Spinal cord (tissue), 10 donors: ENCODE measurements around the gene TEX9. TPM values are rescaled to one million over a fixed set of nuclear protein-coding genes. Genes with fewer than 3 reads are reported as not detected.
A peak's percentile ranks its signal among the peaks of the same experiment; 100 is the strongest.
"Not testable (repeated sequence)": the region's sequence is repeated elsewhere in the genome, so short reads cannot be mapped to it uniquely, and the experiment has no call there.

Source experiments
- DNase-seq, 6 donors: peaks; one replicate each; pipeline versions ENCODE4 v3.0.0 to v3.0.0-alpha.2; 2013 to 2015; ENCODE audit warnings: low spot score in 6 of 6, low read depth in 4 of 6
- H3K27ac ChIP-seq: one replicate; pipeline ENCODE4 v1.5.1; 2013; ENCODE audit warnings: low read depth, low read length, control low read depth
- H3K27me3 ChIP-seq: one replicate; pipeline ENCODE4 v1.6.1; 2013; ENCODE audit warnings: low read length; ENCODE audit not compliant: control insufficient read depth, insufficient read depth
- H3K36me3 ChIP-seq: one replicate; pipeline ENCODE4 v1.6.1; 2013; ENCODE audit warnings: low read length; ENCODE audit not compliant: control insufficient read depth, insufficient read depth
- H3K4me1 ChIP-seq: one replicate; pipeline ENCODE4 v1.6.1; 2013; ENCODE audit warnings: low read length; ENCODE audit not compliant: control insufficient read depth, insufficient read depth
- H3K4me3 ChIP-seq: one replicate; pipeline ENCODE4 v1.5.1; 2013; ENCODE audit warnings: low read depth, low read length, control low read depth
- H3K9me3 ChIP-seq: one replicate; pipeline ENCODE4 v1.6.1; 2013; ENCODE audit warnings: low read length; ENCODE audit not compliant: control insufficient read depth, insufficient read depth
- WGBS: methylation state at CpG from one replicate; pipeline ENCODE4 v1.1.5; 2013; ENCODE audit warnings: missing lambda C conversion rate; ENCODE audit not compliant: insufficient coverage; 5-methylcytosine and 5-hydroxymethylcytosine counted together
- long read RNA-seq, 4 donors: transcript quantifications; one replicate each; lab custom pipeline, GENCODE V29; 2026
- polyA plus RNA-seq, 2 donors: library from polyadenylated mRNA; unstranded; fragments of 120-200 nt; gene quantifications; one replicate each; pipeline ENCODE4 v1.2.1, GENCODE V29; 2013; ENCODE audit not compliant: insufficient read length in 2 of 2
- total RNA-seq, 2 donors: library from RNA; depleted of rRNA in 1 of 2; stranded (reverse); fragments of 120-200 nt in 1 of 2; fragments of >200 nt in 1 of 2; gene quantifications; one replicate each; pipeline versions ENCODE4 v1.2.3 to v1.2.4, GENCODE V29; 2013 to 2014
- donor health status: healthy.

Gene TEX9
- total RNA-seq (10 to 100 TPM; 22.4 to 25.4 TPM), polyA plus RNA-seq (10 to 100 TPM in 1 of 2 donors, 1 to 10 TPM in 1; 9.4 to 17.5 TPM)
- long read RNA-seq, donor 1, partial matches to known transcripts: 5 of 5 reads
- long read RNA-seq, donor 1, other reads (novel, unspliced or antisense): 0 of 5 reads
- long read RNA-seq, donor 2: 0 reads
- long read RNA-seq, donor 3: 0 reads
- long read RNA-seq, donor 4, partial matches to known transcripts: 184 of 194 reads
- long read RNA-seq, donor 4, other reads (novel, unspliced or antisense): 10 of 194 reads

GRCh38 chr15:56365075-56365711 is at the start of gene TEX9:
TSS of gene TEX9 (plus strand) at chr15:56365426. CDS start at chr15:56365451, 25 bp downstream.
- no peaks in the 10 kb centered on the region for H3K4me1 ChIP-seq
- DNase-seq: peak; percentile 80 to 97 (median 84)
- WGBS: under 1% methylated on average over 37 of the region's 45 CpGs
- H3K27ac ChIP-seq: peak within 1 kb of the TSS; percentile 85
- H3K36me3 ChIP-seq: no peaks in the 10 kb centered on the region
- H3K9me3 ChIP-seq: peaks cover 5% of the 10 kb centered on the region
- peak within 1 kb of the TSS; percentile 78 for H3K4me3 ChIP-seq
- no peaks in the 10 kb centered on the region for H3K27me3 ChIP-seq

- no CpG with 5 or more reads among the region's 18 CpGs for WGBS
- DNase-seq, H3K27ac ChIP-seq, H3K9me3 ChIP-seq, H3K36me3 ChIP-seq, H3K4me1 ChIP-seq, H3K4me3 ChIP-seq, H3K27me3 ChIP-seq: not testable (repeated sequence)
These were observed 48.7 kb upstream of the TEX9 start for GRCh38 chr15:56316561-56316960.

- Histone ChIP-seq H3K4me3 (no peak overlapping the region), H3K4me1 (no peaks in the 10 kb centered on the region), H3K27me3 (no peaks in the 10 kb centered on the region), H3K9me3 (no peaks in the 10 kb centered on the region), H3K36me3 (no peaks in the 10 kb centered on the region), H3K27ac (no peak overlapping the region)
- DNase-seq: no peak
These were observed 44.9 kb upstream of the TEX9 start for GRCh38 chr15:56320316-56320715.

- H3K4me1 ChIP-seq: no peaks in the 10 kb centered on the region
- DNase-seq: no peak
- H3K9me3 ChIP-seq: no peaks in the 10 kb centered on the region
- no peak overlapping the region for H3K4me3 ChIP-seq
- no peaks in the 10 kb centered on the region for H3K36me3 ChIP-seq
- H3K27ac ChIP-seq: no peak overlapping the region
- no peaks in the 10 kb centered on the region for H3K27me3 ChIP-seq
- WGBS: no CpG with 5 or more reads among the region's 3 CpGs
These were observed 44.4 kb upstream of the TEX9 start for GRCh38 chr15:56320861-56321260.

- no peaks in the 10 kb centered on the region for H3K4me1 ChIP-seq
- no peak for DNase-seq
- H3K9me3 ChIP-seq: no peaks in the 10 kb centered on the region
- WGBS: 100% methylated on average over 1 of the region's 2 CpGs
- no peaks in the 10 kb centered on the region for H3K27me3 ChIP-seq
- H3K4me3 ChIP-seq: no peak overlapping the region
- no peak overlapping the region for H3K27ac ChIP-seq
- no peaks in the 10 kb centered on the region for H3K36me3 ChIP-seq
These were observed 42.8 kb upstream of the TEX9 start for GRCh38 chr15:56322444-56322843.

- H3K27me3 ChIP-seq: no peaks in the 10 kb centered on the region
- no peaks in the 10 kb centered on the region for H3K9me3 ChIP-seq
- no peak for DNase-seq
- no peak overlapping the region for H3K4me3 ChIP-seq
- no peaks in the 10 kb centered on the region for H3K36me3 ChIP-seq
- no peak overlapping the region for H3K27ac ChIP-seq
- 67% methylated on average over 1 of the region's 1 CpG for WGBS
- H3K4me1 ChIP-seq: no peaks in the 10 kb centered on the region
These were observed 41.8 kb upstream of the TEX9 start for GRCh38 chr15:56323435-56323834.

GRCh38 chr15:56325186-56325585 is 40.0 kb upstream of the TEX9 start:
- Histone ChIP-seq H3K9me3 (no peaks in the 10 kb centered on the region), H3K27ac (no peak overlapping the region), H3K4me3 (no peak overlapping the region), H3K27me3 (no peaks in the 10 kb centered on the region), H3K36me3 (no peaks in the 10 kb centered on the region), H3K4me1 (no peaks in the 10 kb centered on the region)
- WGBS: no CpG with 5 or more reads among the region's 3 CpGs
- DNase-seq: no peak

- Histone ChIP-seq H3K36me3 (no peaks in the 10 kb centered on the region), H3K27me3 (no peaks in the 10 kb centered on the region), H3K4me1 (no peaks in the 10 kb centered on the region), H3K27ac (no peak overlapping the region), H3K9me3 (no peaks in the 10 kb centered on the region), H3K4me3 (no peak overlapping the region)
- no peak for DNase-seq
- 89% methylated on average over 5 of the region's 6 CpGs for WGBS
These were observed 37.3 kb upstream of the TEX9 start for GRCh38 chr15:56327721-56328502.

- no peak overlapping the region for H3K27ac ChIP-seq
- no peaks in the 10 kb centered on the region for H3K4me1 ChIP-seq
- H3K4me3 ChIP-seq: no peak overlapping the region
- H3K27me3 ChIP-seq: no peaks in the 10 kb centered on the region
- WGBS: no CpG with 5 or more reads among the region's 2 CpGs
- no peaks in the 10 kb centered on the region for H3K36me3 ChIP-seq
- no peak for DNase-seq
- no peaks in the 10 kb centered on the region for H3K9me3 ChIP-seq
These were observed 28.0 kb upstream of the TEX9 start for GRCh38 chr15:56337084-56337725.
